HepG2 (cell line): ENCODE data around the gene ZFP36L2. TPM values are rescaled to one million over a fixed set of nuclear protein-coding genes. Genes with fewer than 3 reads are reported as not detected.

Source experiments
- BATF2 ChIP-seq: sonication (generic); formaldehyde crosslinking; IDR thresholded peaks from 2 replicates; pipeline ENCODE4 v1.8.0; 2022; ENCODE audit warnings: mild to moderate bottlenecking, missing genetic modification reagents, moderate library complexity
- CC2D1A ChIP-seq: sonication (generic); formaldehyde crosslinking; IDR thresholded peaks from 2 replicates; pipeline ENCODE4 v1.8.1; 2023; ENCODE audit warnings: mild to moderate bottlenecking, missing genetic modification reagents
- CCDC6 ChIP-seq: sonication (generic); formaldehyde crosslinking; IDR thresholded peaks from 2 replicates; pipeline ENCODE4 v1.8.1; 2022; ENCODE audit warnings: mild to moderate bottlenecking, missing genetic modification reagents, moderate library complexity
- DZIP1 ChIP-seq: sonication (generic); formaldehyde crosslinking; IDR thresholded peaks from 2 replicates; pipeline ENCODE4 v1.5.0; 2020; ENCODE audit warnings: mild to moderate bottlenecking, missing genetic modification reagents
- FUBP1 ChIP-seq: sonication (generic); formaldehyde crosslinking; IDR thresholded peaks from 2 replicates; pipeline ENCODE4 v1.5.1; 2020; ENCODE audit warnings: missing genetic modification reagents, mild to moderate bottlenecking, borderline replicate concordance
- GPBP1L1 ChIP-seq: sonication (generic); formaldehyde crosslinking; IDR thresholded peaks from 2 replicates; pipeline ENCODE4 v1.5.0; 2020; ENCODE audit warnings: mild to moderate bottlenecking, missing genetic modification reagents
- HNF4G ChIP-seq, 2 experiments: sonication (generic) in 1 of 2; formaldehyde crosslinking in 1 of 2; IDR thresholded peaks; 2 replicates each; pipeline versions ENCODE4 v1.4.0 to v1.6.1; 2011 to 2020; ENCODE audit warnings: borderline replicate concordance in 2 of 2, low read depth in 2 of 2, mild to moderate bottlenecking in 2 of 2, low read length in 1 of 2, missing genetic modification reagents in 1 of 2, moderate library complexity in 1 of 2
- KDM5B ChIP-seq: sonication (generic); formaldehyde crosslinking; IDR thresholded peaks from 2 replicates; pipeline ENCODE4 v1.4.0; 2020; ENCODE audit warnings: missing genetic modification reagents, mild to moderate bottlenecking, borderline replicate concordance
- MYPOP ChIP-seq: sonication (generic); formaldehyde crosslinking; IDR thresholded peaks from 2 replicates; pipeline ENCODE4 v1.8.1; 2023; ENCODE audit warnings: mild to moderate bottlenecking, moderate library complexity, missing genetic modification reagents
- PHF8 ChIP-seq: sonication (generic); formaldehyde crosslinking; IDR thresholded peaks from 2 replicates; pipeline ENCODE4 v1.5.0; 2020; ENCODE audit warnings: missing genetic modification reagents
- RNF219 ChIP-seq: sonication (generic); formaldehyde crosslinking; IDR thresholded peaks from 2 replicates; pipeline ENCODE4 v1.5.0; 2020; ENCODE audit warnings: mild to moderate bottlenecking, missing genetic modification reagents
- SOX6 ChIP-seq, 2 experiments: fragments of 450-650 bp in 1 of 2; sonication (generic) in 1 of 2; formaldehyde crosslinking in 1 of 2; IDR thresholded peaks; 2 replicates each; pipeline versions ENCODE4 v1.4.0 to v1.6.1; 2017 to 2020; ENCODE audit warnings: antibody characterized with exemption in 1 of 2, mild to moderate bottlenecking in 1 of 2, missing genetic modification reagents in 1 of 2
- ZFP37 ChIP-seq: sonication (generic); formaldehyde crosslinking; IDR thresholded peaks from 2 replicates; pipeline ENCODE4 v1.4.0; 2020; ENCODE audit warnings: missing genetic modification reagents, borderline replicate concordance
- ZNF597 ChIP-seq: sonication (generic); formaldehyde crosslinking; IDR thresholded peaks from 2 replicates; pipeline ENCODE4 v1.5.0; 2020; ENCODE audit warnings: missing genetic modification reagents
- ZNF816 ChIP-seq: sonication (generic); formaldehyde crosslinking; IDR thresholded peaks from 2 replicates; pipeline ENCODE4 v1.8.0; 2022; ENCODE audit warnings: missing genetic modification reagents, mild to moderate bottlenecking, borderline replicate concordance
- polyA plus RNA-seq, 8 experiments: library from polyadenylated mRNA; depleted of rRNA in 3 of 8; stranded (reverse) in 7 of 8; unstranded in 1 of 8; fragments of >200 nt; fragmentation: Illumina TruSeq in 4 of 8; extraction: Trizol in 4 of 8; gene quantifications; 2 replicates each; pipeline versions ENCODE4 v1.2.1 to v1.2.3, GENCODE V29; 2011 to 2016; ENCODE audit warnings: low read depth in 4 of 8, missing spikeins in 1 of 8, mixed read lengths in 1 of 8; ENCODE audit not compliant: insufficient read depth in 1 of 8
- total RNA-seq, 5 experiments: library from RNA; depleted of rRNA; stranded (reverse); fragments of >200 nt; fragmentation: Illumina TruSeq; extraction: Trizol; gene quantifications; 2 replicates each; pipeline ENCODE4 v1.2.3, GENCODE V29; 2016; ENCODE audit warnings: low read depth in 1 of 5

The ZFP36L2 gene
- total and polyA plus RNA-seq, 2 of the 13 experiments (the other 11 are each of a cell fraction or from before 2014, with no cell fraction given) = 11.2 to 21.8 TPM

- TF ChIP-seq ZFP37 (CRISPR knock-in tag) (peak; percentile 46; the same call in 1 of the 2 replicates), DZIP1 (CRISPR knock-in tag) (0 out of 2 replicates have a peak, but pooled peaks have one; percentile 42), PHF8 (CRISPR knock-in tag) (peak; percentile 51), RNF219 (CRISPR knock-in tag) (no peak; the same call in 1 of the 2 replicates), FUBP1 (CRISPR knock-in tag) (no peak), CCDC6 (CRISPR knock-in tag) (peak; percentile 30), GPBP1L1 (CRISPR knock-in tag) (no peak), BATF2 (CRISPR knock-in tag) (peak; percentile 54; the same call in 1 of the 2 replicates), KDM5B (CRISPR knock-in tag) (peak; percentile 89), HNF4G (IDR thresholded peaks at IDR 0.05; ENCODE audit: borderline replicate concordance, low read depth, low read length) (peak; percentile 33; the same call in 1 of the 2 replicates), HNF4G (CRISPR knock-in tag; IDR thresholded peaks at IDR 0.05; ENCODE audit: borderline replicate concordance, low read depth) (no peak), MYPOP (CRISPR knock-in tag) (no peak; the same call in 1 of the 2 replicates), ZNF597 (CRISPR knock-in tag) (no peak), ZNF816 (CRISPR knock-in tag) (no peak), CC2D1A (CRISPR knock-in tag) (no peak), SOX6 (IDR thresholded peaks at IDR 0.05) (no peak), SOX6 (CRISPR knock-in tag; IDR thresholded peaks at IDR 0.05) (no peak)
Measured at GRCh38 chr2:43225093-43225787, 1.2 kb downstream of the ZFP36L2 start (continued).
